Midbrain (tissue), 1 donor: ENCODE results near the gene ALDH1A1.

Experiments
- DNase-seq: peaks from one replicate; lab custom pipeline; 2025; lab: John Stamatoyannopoulos, UW

ALDH1A1 gene

DNA sequence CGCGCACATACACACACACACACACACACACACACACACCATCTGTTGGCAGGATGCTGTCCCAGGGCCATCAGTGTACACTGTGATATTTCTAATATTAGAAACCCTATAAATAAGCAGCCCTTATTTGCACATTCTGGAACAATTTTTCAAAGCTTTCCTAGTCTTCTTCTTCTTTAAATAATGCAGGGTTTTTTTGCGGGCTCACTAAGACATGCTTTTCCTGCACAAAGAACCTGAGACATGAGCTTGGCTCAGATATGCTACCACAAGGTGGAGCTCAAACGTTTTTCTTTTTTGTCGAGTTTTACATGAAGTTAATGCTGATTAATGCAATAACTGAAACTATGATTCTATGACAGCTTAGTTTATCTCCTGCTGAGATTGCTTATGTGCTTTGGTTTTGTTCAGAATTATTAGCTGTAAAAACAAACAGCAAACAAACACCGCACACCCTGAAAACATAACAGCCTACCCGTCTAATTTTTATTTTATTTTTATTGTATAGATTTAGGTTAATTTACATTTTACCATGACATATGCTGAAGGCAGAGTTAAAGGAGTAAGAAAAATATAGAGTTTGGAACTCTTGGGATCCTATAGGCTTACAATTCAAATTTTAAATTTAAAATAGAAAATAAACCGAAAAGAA lies 95.8 kb downstream of the ALDH1A1 start:
- DNase-seq = peak; percentile 60

DNA sequence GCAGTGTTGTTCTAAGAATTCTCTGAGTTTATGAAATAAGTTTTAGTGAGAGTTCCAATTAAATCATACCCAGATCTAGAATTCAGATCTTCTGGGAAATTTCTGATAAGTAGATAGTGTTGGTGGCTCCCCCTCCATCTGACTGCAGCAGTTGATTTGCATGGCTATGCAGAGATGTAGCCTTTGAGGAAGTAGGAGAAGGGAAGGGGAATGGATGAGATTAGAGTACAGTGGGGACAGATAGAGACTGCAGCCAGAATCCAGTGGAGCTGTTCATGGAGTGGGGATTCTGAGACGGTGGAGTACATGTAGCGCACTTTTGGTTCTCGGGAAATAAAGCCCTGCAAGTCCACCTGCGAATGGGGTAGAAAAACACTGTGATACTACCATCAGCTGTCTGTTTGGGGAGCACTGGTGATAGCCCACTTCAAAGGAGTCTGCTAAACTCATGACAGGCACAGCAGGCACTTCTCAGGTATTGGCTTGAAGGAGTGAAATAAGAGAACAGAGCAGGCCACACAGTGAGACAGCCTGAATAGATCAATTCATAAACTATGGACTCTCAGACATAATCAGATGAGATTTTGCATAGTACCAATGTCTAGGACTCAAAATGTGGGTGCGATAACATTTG lies 96.8 kb downstream of the ALDH1A1 start:
- DNase-seq = no peak

DNA sequence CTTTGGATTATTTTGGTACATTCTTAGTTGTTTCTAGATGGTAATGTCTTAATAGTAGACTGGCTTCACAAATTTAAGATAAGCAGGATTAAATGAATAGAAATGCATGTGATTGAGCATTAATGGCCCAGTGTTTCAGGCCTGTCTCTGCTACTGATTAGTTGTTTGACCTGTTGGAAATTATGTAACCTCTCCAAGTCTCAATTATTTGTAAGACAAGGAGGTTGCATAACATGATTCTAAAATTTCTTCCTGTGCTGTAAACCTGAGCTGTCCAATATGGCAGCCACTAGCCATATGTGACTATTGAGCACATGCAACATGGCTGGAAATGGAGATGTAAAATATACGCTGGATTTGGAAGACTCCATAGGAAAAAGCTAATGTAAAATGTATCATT lies 97.5 kb downstream of the ALDH1A1 start:
- no peak for DNase-seq
